Chondrocyte (in vitro differentiated cells): ENCODE results near the gene DIPK1A. TPM values are rescaled to one million over a fixed set of nuclear protein-coding genes. Genes with fewer than 3 reads are reported as not detected.

Experiments used
- DNase-seq: peaks from one replicate; pipeline ENCODE4 v3.0.0; 2021; ENCODE audit warnings: mixed read lengths, low spot score
- H3K27ac Mint-ChIP-seq: one replicate; pipeline ENCODE4 v1.8.0; 2021; ENCODE audit warnings: mild to moderate bottlenecking, moderate library complexity, mixed read lengths; ENCODE audit not compliant: unreplicated experiment
- H3K27me3 Mint-ChIP-seq: 2 replicates; pipeline ENCODE4 v1.8.0; 2021; ENCODE audit warnings: low read depth, mixed read lengths
- H3K36me3 Mint-ChIP-seq: 2 replicates; pipeline ENCODE4 v1.8.0; 2021; ENCODE audit warnings: low read depth, mixed read lengths
- H3K4me1 Mint-ChIP-seq: 2 replicates; pipeline ENCODE4 v1.8.0; 2021; ENCODE audit warnings: low read depth, mild to moderate bottlenecking, mixed read lengths
- H3K4me3 Mint-ChIP-seq: one replicate; pipeline ENCODE4 v1.8.0; 2021; ENCODE audit warnings: mild to moderate bottlenecking, moderate library complexity, mixed read lengths; ENCODE audit not compliant: unreplicated experiment
- H3K9me3 Mint-ChIP-seq: 2 replicates; pipeline ENCODE4 v1.8.0; 2021; ENCODE audit warnings: low read depth, mixed read lengths
- total RNA-seq: library from RNA; stranded (reverse); gene quantifications from 3 replicates; pipeline ENCODE4 v1.2.1, GENCODE V29; 2021
- TF ChIP-seq, protein P1 (sequence below): fragments of 200-600 bp; sonication (generic); IDR thresholded peaks from 2 replicates; pipeline ENCODE4 v1.5.0; 2021; ENCODE audit warnings: antibody characterized with exemption, mild to moderate bottlenecking, moderate library complexity

The DIPK1A gene
- total RNA-seq, 1 donor from 2014 or later, result 11.2 TPM

DNA sequence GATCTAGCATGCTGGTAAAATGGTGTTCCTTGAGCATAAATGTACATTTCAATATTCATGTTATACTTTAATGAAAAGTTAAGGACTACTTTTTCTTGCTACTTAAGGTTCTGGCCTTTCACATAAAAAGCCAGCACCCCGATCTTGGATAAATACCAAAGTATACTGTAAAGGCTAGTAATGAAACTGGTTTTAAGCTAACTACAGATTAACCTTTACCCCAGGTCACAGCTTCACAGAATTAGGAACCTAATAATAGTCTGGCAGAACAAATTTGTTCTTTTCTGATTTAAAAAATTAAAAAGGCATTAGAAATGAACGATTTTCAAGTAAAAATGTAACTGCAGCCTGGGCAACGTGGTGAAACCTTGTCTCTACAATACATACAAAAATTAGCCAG is 23.5 kb downstream of the DIPK1A start:
- Mint-ChIP-seq H3K4me1 (peaks cover 45% of the 10 kb centered on the region), H3K36me3 (no peaks in the 10 kb centered on the region), H3K9me3 (no peaks in the 10 kb centered on the region), H3K4me3 (no peak overlapping the region), H3K27ac (no peak overlapping the region), H3K27me3 (no peaks in the 10 kb centered on the region)
- TF ChIP-seq, protein P1, sequence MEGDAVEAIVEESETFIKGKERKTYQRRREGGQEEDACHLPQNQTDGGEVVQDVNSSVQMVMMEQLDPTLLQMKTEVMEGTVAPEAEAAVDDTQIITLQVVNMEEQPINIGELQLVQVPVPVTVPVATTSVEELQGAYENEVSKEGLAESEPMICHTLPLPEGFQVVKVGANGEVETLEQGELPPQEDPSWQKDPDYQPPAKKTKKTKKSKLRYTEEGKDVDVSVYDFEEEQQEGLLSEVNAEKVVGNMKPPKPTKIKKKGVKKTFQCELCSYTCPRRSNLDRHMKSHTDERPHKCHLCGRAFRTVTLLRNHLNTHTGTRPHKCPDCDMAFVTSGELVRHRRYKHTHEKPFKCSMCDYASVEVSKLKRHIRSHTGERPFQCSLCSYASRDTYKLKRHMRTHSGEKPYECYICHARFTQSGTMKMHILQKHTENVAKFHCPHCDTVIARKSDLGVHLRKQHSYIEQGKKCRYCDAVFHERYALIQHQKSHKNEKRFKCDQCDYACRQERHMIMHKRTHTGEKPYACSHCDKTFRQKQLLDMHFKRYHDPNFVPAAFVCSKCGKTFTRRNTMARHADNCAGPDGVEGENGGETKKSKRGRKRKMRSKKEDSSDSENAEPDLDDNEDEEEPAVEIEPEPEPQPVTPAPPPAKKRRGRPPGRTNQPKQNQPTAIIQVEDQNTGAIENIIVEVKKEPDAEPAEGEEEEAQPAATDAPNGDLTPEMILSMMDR, result no peak
- no peak for DNase-seq

DNA sequence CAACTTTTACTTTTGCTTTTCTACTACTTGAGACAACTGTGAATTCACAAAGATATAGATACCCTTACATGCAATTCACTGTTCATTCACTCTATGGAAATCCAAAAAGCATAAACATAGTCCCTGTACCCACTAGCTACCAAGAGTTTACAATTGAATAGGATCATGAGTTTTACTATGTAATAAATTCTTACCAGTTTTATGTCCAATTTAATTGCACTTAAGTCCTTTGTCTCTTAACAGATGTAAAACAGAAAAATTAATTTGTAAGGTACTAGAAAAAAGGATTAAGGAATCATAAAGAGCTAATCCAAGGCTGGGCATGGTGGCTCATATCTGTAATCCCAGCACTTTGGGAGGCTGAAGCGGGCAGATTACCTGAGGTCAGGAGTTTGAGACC is 24.4 kb downstream of the DIPK1A start:
- no peak overlapping the region for H3K4me3 Mint-ChIP-seq
- peaks cover 43% of the 10 kb centered on the region for H3K4me1 Mint-ChIP-seq
- no peak for DNase-seq
- no peaks in the 10 kb centered on the region for H3K27me3 Mint-ChIP-seq
- H3K36me3 Mint-ChIP-seq, result no peaks in the 10 kb centered on the region
- no peaks in the 10 kb centered on the region for H3K9me3 Mint-ChIP-seq
- H3K27ac Mint-ChIP-seq, result no peak overlapping the region
- TF ChIP-seq, protein P1, result no peak

DNA sequence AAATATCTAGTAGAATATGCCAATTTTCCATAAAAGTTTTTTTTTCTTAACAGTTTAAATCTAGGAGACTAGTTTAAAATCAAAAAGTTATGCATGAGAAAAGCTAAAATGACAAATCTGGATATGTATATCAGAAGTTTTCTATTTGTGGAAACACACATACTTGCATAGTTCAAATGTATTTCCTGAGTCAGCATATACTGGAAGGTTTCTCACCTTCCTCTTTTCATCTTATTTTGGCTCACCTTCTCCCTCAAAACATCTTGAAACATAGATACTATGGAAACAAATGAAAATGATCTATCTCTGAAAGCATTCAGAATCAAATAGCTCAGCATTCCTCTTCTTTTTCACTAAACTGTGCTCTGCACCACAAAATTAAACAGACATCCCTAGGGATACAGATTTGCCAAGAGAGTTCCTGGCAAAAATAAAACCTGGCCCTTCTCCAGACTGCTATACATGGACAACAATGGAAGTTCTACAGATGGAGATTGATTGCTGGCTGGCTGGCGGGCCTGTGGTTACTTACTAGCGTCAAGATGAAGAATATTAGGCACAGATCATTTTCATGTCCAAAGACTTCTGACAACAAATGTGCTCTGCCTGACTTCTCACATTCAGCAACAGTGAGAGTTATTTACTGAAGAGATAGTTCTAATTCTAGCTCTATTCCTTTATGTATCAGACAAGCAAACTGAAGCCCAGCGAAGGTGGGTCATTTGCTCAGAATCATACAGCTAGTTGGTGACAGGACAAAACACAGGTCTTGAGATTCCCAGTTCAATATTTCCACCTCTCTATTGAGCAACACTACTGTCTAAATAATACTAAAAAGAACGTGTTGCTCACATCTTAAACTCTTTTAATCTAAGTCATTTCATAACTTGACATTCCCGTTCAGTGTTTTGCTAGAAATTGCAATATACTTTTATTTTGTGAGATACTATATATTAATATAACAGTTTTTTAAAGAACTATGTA is 26.6 kb downstream of the DIPK1A start:
- DNase-seq, result no peak
- Mint-ChIP-seq H3K36me3 (no peaks in the 10 kb centered on the region), H3K27ac (peak overlapping the region; percentile 61), H3K4me3 (no peak overlapping the region), H3K27me3 (no peaks in the 10 kb centered on the region), H3K9me3 (no peaks in the 10 kb centered on the region), H3K4me1 (peaks cover 31% of the 10 kb centered on the region)
- TF ChIP-seq, protein P1, result no peak

DNA sequence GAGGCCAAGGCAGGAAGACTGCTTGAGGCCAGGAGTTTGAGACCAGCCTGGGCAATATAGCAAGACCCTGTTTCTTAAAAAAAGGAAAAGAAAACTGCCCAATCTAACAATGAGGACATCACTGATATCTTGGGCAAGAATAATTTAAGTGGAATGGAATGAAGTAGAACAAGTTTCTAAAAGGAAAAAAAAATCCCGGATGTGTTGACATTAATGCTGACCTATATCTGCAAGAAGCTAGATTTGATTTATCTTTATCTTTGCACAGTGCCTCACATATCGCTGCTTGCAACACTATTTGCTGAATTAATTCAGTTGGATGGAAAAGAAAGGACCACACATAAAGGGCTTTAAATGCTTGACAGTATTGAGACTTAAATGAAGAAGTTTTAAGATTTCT is 27.8 kb downstream of the DIPK1A start:
- TF ChIP-seq, protein P1, result no peak
- no peaks in the 10 kb centered on the region for H3K9me3 Mint-ChIP-seq
- no peaks in the 10 kb centered on the region for H3K27me3 Mint-ChIP-seq
- peaks cover 31% of the 10 kb centered on the region for H3K4me1 Mint-ChIP-seq
- H3K36me3 Mint-ChIP-seq, result no peaks in the 10 kb centered on the region
- peak overlapping the region; percentile 17 for H3K27ac Mint-ChIP-seq
- no peak overlapping the region for H3K4me3 Mint-ChIP-seq
- DNase-seq, result no peak

DNA sequence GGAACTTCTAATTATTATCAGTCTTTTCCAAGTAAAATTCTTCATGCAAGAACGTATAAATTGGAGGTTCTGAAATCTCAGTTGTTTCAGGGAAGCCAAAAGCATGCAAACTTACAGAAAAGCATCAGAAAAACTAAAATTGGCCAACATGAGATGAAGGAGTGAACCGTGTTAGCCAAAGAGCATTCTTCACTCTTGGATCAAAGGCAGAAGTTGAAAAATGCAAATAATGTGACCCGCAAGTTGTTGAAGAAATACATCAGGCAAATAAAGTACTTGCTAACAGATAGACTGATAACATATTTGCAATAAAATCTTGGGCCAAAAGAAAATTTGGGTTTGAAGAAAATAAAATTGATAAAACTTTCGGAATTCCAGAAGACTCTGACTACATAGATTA is 29.6 kb downstream of the DIPK1A start:
- no peaks in the 10 kb centered on the region for H3K36me3 Mint-ChIP-seq
- H3K4me1 Mint-ChIP-seq, result peaks cover 31% of the 10 kb centered on the region
- no peaks in the 10 kb centered on the region for H3K9me3 Mint-ChIP-seq
- H3K27ac Mint-ChIP-seq, result no peak overlapping the region
- no peak overlapping the region for H3K4me3 Mint-ChIP-seq
- TF ChIP-seq, protein P1, result no peak
- no peaks in the 10 kb centered on the region for H3K27me3 Mint-ChIP-seq
- no peak for DNase-seq
